K562 (cell line): Measurements from ENCODE around the gene CPED1. TPM values are rescaled to one million over a fixed set of nuclear protein-coding genes. Genes with fewer than 3 reads are reported as not detected.

Experiments
- ARHGAP35 ChIP-seq: fragments of 450-650 bp; IDR thresholded peaks from 2 replicates; pipeline ENCODE4 v1.6.1; 2018; ENCODE audit not compliant: partially characterized antibody
- BACH1 ChIP-seq: fragments of 200-800 bp; sonication (Bioruptor generic); IDR thresholded peaks from 2 replicates; pipeline ENCODE4 v1.6.1; 2016; ENCODE audit warnings: missing genetic modification characterization, missing compliant biosample characterization
- BDP1 ChIP-seq: IDR thresholded peaks from 3 replicates; pipeline ENCODE4 v1.6.1; 2011; ENCODE audit not compliant: insufficient read length, insufficient read depth
- CBX8 ChIP-seq: fragments of 200-600 bp; sonication (generic); IDR thresholded peaks from 2 replicates; pipeline ENCODE4 v1.6.1; 2012; ENCODE audit warnings: borderline replicate concordance, mixed run types, low read depth, mild to moderate bottlenecking, moderate library complexity, mixed read lengths, low read length, control low read depth, inconsistent platforms; ENCODE audit not compliant: poor library complexity, severe bottlenecking; ENCODE audit errors: extremely low read depth
- CCNT2 ChIP-seq: IDR thresholded peaks from 2 replicates; pipeline ENCODE4 v1.6.1; 2011; ENCODE audit warnings: borderline replicate concordance, low read depth, mild to moderate bottlenecking, moderate library complexity, mixed read lengths, low read length; ENCODE audit not compliant: insufficient read length; ENCODE audit errors: extremely low read depth
- CEBPB ChIP-seq: fragments of 450-650 bp; IDR thresholded peaks from 2 replicates; pipeline ENCODE4 v1.6.1; 2016; ENCODE audit warnings: missing genetic modification characterization, missing compliant biosample characterization
- CHCHD3 ChIP-seq: fragments of 250-450 bp; sonication (Bioruptor Pico); IDR thresholded peaks from 2 replicates; pipeline ENCODE4 v2.1.2; 2022; ENCODE audit warnings: mild to moderate bottlenecking
- GABPB1 ChIP-seq: sonication (generic); formaldehyde crosslinking; IDR thresholded peaks from 2 replicates; pipeline ENCODE4 v1.8.0; 2022; ENCODE audit warnings: mild to moderate bottlenecking, missing genetic modification reagents
- GTF2E2 ChIP-seq: fragments of 200-800 bp; sonication (Bioruptor generic); IDR thresholded peaks from 2 replicates; pipeline ENCODE4 v1.6.1; 2016; ENCODE audit warnings: missing genetic modification characterization, missing compliant biosample characterization
- HES1 ChIP-seq: fragments of 450-650 bp; IDR thresholded peaks from 2 replicates; pipeline ENCODE4 v1.6.1; 2016; ENCODE audit warnings: low read depth, mild to moderate bottlenecking, moderate library complexity
- KAT8 ChIP-seq: fragments of 450-650 bp; IDR thresholded peaks from 2 replicates; pipeline ENCODE4 v1.6.1; 2016; ENCODE audit warnings: low read depth, mild to moderate bottlenecking
- KLF10 ChIP-seq: fragments of 250-450 bp; sonication (Bioruptor Pico); IDR thresholded peaks from 2 replicates; pipeline ENCODE4 v1.6.1; 2021; ENCODE audit warnings: matching md5 sums
- NEUROD1 ChIP-seq: fragments of 150-350 bp; IDR thresholded peaks from 2 replicates; pipeline ENCODE4 v1.6.1; 2014; ENCODE audit warnings: borderline replicate concordance, low read length, low read depth; ENCODE audit not compliant: partially characterized antibody
- RBM17 ChIP-seq: fragments of 200-400 bp; formaldehyde crosslinking; IDR thresholded peaks from 2 replicates; pipeline ENCODE4 v1.6.1; 2017; ENCODE audit warnings: low read depth, mild to moderate bottlenecking, low read length, borderline replicate concordance
- TAF1 ChIP-seq: IDR thresholded peaks from 2 replicates; pipeline ENCODE4 v1.6.1; 2011; ENCODE audit warnings: mild to moderate bottlenecking, low read length, moderate library complexity; ENCODE audit not compliant: insufficient read depth, control insufficient read depth, severe bottlenecking; ENCODE audit errors: extremely low read depth
- TEAD4 ChIP-seq, 2 experiments: sonication (generic) in 1 of 2; formaldehyde crosslinking in 1 of 2; IDR thresholded peaks; 2 replicates each; pipeline versions ENCODE4 v1.6.1 to v1.8.0; 2012 to 2022; ENCODE audit warnings: borderline replicate concordance in 1 of 2, inconsistent platforms in 1 of 2, low read length in 1 of 2, mild to moderate bottlenecking in 1 of 2, missing genetic modification reagents in 1 of 2
- ZBED1 ChIP-seq: IDR thresholded peaks from 2 replicates; pipeline ENCODE4 v1.6.1; 2014
- ZBTB8A ChIP-seq: fragments of 450-650 bp; IDR thresholded peaks from 2 replicates; pipeline ENCODE4 v1.6.1; 2018; ENCODE audit warnings: mild to moderate bottlenecking, moderate library complexity; ENCODE audit not compliant: partially characterized antibody
- ZKSCAN3 ChIP-seq: fragments of 250-450 bp; sonication (Bioruptor Pico); IDR thresholded peaks from 2 replicates; pipeline ENCODE4 v1.4.0; 2020
- ZNF146 ChIP-seq: IDR thresholded peaks from one replicate; pipeline ENCODE4 v1.6.1; 2018; ENCODE audit warnings: missing compliant biosample characterization; ENCODE audit not compliant: unreplicated experiment
- ZNF57 ChIP-seq: fragments of 450-650 bp; formaldehyde crosslinking; IDR thresholded peaks from 2 replicates; pipeline ENCODE4 v1.4.0; 2020; ENCODE audit warnings: mild to moderate bottlenecking, moderate library complexity
- ZNF695 ChIP-seq: fragments of 450-650 bp; formaldehyde crosslinking; IDR thresholded peaks from 2 replicates; pipeline ENCODE4 v1.4.0; 2020; ENCODE audit warnings: mild to moderate bottlenecking, moderate library complexity
- ZNF707 ChIP-seq: fragments of 250-450 bp; sonication (Bioruptor Pico); conservative IDR thresholded peaks from 2 replicates; pipeline ENCODE4 v1.8.0; 2022; ENCODE audit warnings: inconsistent platforms, mild to moderate bottlenecking, moderate library complexity
- ZNF79 ChIP-seq: fragments of 250-450 bp; sonication (Bioruptor Pico); IDR thresholded peaks from 2 replicates; pipeline ENCODE4 v1.4.0; 2020; ENCODE audit warnings: low read depth, mild to moderate bottlenecking, moderate library complexity
- polyA plus RNA-seq, 8 experiments: library from polyadenylated mRNA; depleted of rRNA in 4 of 8; stranded (reverse) in 5 of 8; unstranded in 3 of 8; fragments of >200 nt; fragmentation: Nextera tagmentation in 2 of 8; fragmentation: Illumina TruSeq in 1 of 8; extraction: Ambion mirVana in 2 of 8; extraction: Trizol in 1 of 8; gene quantifications; 2 replicates each; pipeline versions ENCODE4 v1.2.1 to v1.2.3, GENCODE V29; 2011 to 2014; ENCODE audit warnings: inconsistent platforms in 1 of 8, missing spikeins in 1 of 8
- total RNA-seq, 7 experiments: library from RNA; depleted of rRNA in 6 of 7; stranded (reverse); fragments of >200 nt in 6 of 7; fragmentation: Illumina TruSeq in 2 of 7; extraction: Trizol in 2 of 7; gene quantifications; 2 replicates each; pipeline versions ENCODE4 v1.2.1 to v1.2.3, GENCODE V29; 2011 to 2021; ENCODE audit warnings: low replicate concordance in 1 of 7
- TF ChIP-seq, protein P1 (sequence below), 2 experiments: fragments of 250-450 bp in 1 of 2; fragments of 450-650 bp in 1 of 2; sonication (Bioruptor Pico) in 1 of 2; IDR thresholded peaks; 2 replicates each; pipeline versions ENCODE4 v1.6.1 to v1.8.0; 2016 to 2021; ENCODE audit warnings: mild to moderate bottlenecking in 2 of 2, moderate library complexity in 2 of 2, missing compliant biosample characterization in 1 of 2, missing genetic modification characterization in 1 of 2
- TF ChIP-seq, protein P2 (sequence below): sonication (generic); formaldehyde crosslinking; IDR thresholded peaks from 2 replicates; pipeline ENCODE4 v1.8.0; 2023; ENCODE audit warnings: mild to moderate bottlenecking, missing genetic modification reagents

The CPED1 gene
- total and polyA plus RNA-seq, 9 of the 15 experiments (the other 6 are each of a cell fraction or from before 2014, with no cell fraction given): 195 to 393 (median 290) TPM

- TF ChIP-seq BDP1 (no peak), CHCHD3 (CRISPR knock-in tag) (0 out of 2 replicates have a peak, but pooled peaks have one; percentile 36), RBM17 (no peak), ARHGAP35 (no peak), CEBPB (tag) (peak; percentile 80), HES1 (no peak; the same call in 1 of the 2 replicates), ZNF707 (CRISPR knock-in tag) (no peak), ZNF57 (CRISPR knock-in tag) (no peak), ZKSCAN3 (CRISPR knock-in tag) (no peak), ZNF695 (no peak), BACH1 (peak; percentile 79; the same call in 1 of the 2 replicates), KAT8 (no peak), ZNF146 (CRISPR knock-in tag) (no peak), ZBED1 (no peak), GABPB1 (no peak), GTF2E2 (0 out of 2 replicates have a peak, but pooled peaks have one; percentile 40), TAF1 (no peak), TEAD4 (IDR thresholded peaks at IDR 0.05; ENCODE audit: low read length) (peak; percentile 16; the same call in 1 of the 2 replicates), TEAD4 (CRISPR knock-in tag; IDR thresholded peaks at IDR 0.05; ENCODE audit: borderline replicate concordance) (no peak), KLF10 (no peak), ZBTB8A (no peak), CBX8 (no peak), NEUROD1 (no peak), CCNT2 (no peak), ZNF79 (no peak)
- TF ChIP-seq, protein P1, sequence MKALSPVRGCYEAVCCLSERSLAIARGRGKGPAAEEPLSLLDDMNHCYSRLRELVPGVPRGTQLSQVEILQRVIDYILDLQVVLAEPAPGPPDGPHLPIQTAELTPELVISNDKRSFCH (CRISPR knock-in tag; IDR thresholded peaks at IDR 0.05): no peak
- TF ChIP-seq, protein P1 (tag; IDR thresholded peaks at IDR 0.05): 0 out of 2 replicates have a peak, but pooled peaks have one; percentile 40
- TF ChIP-seq, protein P2, sequence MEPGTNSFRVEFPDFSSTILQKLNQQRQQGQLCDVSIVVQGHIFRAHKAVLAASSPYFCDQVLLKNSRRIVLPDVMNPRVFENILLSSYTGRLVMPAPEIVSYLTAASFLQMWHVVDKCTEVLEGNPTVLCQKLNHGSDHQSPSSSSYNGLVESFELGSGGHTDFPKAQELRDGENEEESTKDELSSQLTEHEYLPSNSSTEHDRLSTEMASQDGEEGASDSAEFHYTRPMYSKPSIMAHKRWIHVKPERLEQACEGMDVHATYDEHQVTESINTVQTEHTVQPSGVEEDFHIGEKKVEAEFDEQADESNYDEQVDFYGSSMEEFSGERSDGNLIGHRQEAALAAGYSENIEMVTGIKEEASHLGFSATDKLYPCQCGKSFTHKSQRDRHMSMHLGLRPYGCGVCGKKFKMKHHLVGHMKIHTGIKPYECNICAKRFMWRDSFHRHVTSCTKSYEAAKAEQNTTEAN (CRISPR knock-in tag): no peak
Measured at GRCh38 chr7:121000081-121000983, 11.8 kb downstream of the CPED1 start (continued).
